Putamen (tissue), 1 donor: Measurements from ENCODE around the gene PTPRD.

Experiments
- DNase-seq: peaks from one replicate; pipeline ENCODE4 v3.0.0-alpha.2; 2016; ENCODE audit warnings: low spot score

PTPRD gene

DNA sequence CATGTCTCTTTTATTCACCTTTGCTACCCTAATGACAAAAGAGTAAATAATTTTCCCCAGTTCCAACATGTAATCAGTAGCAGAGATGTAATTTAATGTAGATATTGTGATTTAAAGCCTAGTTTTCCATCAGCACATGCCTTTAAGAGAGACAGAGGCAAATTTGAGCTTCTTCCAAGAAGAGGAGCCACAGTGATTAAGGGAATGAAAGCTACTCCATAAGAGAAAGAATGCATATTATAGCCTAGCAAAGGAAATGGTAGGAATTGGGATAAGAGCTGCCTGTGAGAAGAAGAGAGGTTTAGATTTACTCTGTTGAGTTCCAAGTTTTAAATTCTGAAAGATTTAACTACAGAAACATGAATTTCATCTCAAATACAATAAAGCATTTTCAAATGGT is 2222.2 kb downstream of the PTPRD start:
- DNase-seq = no peak

DNA sequence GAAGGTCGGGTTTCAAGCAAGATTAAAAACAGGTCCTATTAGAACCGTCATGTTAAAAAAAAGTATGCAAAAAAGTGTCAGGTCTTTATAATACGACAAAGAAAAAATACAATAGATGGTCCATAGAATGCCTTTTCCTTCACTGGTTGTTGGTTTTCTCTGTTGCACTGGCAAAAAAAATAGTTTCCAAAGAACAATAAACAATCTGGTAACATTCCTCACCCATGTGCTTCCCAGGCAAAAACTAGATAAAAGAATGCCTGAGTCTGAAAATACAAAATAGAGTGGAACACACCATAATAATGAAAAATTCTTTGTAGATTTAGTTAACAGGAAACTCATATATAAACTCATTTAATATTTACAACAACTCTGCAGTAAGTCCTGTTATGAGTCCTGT is 2223.3 kb downstream of the PTPRD start:
- no peak for DNase-seq

DNA sequence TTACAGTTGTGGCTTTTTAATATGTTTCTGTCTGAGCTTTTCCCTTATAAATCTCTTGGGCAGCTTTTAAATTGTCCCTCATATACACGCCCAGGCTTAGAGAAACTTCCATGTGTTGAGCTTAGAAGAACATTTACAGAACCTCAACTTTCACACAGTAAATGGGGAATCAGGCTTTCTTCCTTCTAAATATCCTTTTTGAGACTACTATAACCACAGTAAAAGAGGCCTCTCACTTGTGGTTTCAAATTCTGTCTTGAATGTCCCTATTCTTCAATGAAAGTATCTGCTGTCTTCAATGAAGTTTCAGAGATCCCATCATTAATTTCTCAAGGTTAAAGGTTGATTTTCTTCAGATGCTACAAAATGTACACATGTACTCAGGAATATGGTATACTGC is 2224.7 kb downstream of the PTPRD start:
- DNase-seq = no peak

DNA sequence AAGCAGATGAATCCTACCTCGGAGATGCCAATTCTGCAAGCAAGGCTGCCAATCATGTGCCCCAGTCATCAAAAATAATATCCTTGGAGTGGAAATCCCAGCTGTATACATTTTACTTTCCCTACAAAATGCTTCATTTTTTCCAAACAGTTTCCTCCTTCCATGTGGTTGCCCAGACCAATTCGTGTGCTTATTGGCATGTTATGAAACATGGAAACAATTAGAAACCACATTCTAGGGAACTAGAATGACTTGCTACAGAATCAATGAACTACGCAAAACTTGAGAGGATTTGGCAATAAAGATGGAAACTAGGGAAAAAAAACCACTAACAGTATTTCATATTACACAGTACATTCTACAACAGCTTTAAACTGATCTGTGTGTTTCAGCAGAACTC is 2228.7 kb downstream of the PTPRD start:
- no peak for DNase-seq

DNA sequence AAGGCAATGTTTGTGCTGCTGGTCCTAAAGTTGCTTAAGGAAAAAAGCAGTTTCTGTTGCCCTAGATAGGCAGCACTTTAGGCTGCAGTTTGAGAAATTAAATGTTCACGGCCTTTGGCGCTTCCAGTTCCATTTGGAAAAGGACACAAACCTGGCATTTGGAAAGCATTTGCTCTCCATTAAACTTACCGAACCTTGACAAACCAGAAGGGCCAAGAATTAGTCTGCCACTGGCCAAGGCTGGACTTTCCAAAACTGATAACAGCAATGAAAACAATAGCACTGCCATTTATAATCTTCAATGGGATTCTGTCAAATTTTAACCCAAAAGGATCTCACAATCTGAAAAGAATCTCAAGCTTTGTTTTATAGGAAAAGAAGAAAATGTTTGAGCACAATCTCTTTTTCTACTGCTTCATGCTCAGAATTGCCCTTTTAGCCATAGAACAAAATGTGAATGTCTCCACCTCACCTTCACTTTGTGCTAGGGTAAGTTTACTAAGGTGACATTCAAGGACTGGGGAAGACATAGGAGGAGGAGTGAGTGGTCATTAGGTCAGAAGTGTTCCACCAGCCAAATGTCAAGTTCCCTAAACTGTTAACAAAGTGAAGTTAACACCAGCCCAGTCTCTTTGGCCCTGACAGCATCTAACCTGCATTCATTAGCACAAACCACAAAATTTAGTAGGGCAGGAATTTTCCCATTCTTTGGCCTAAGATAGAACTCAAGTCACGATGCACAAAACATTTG is 2229.8 kb downstream of the PTPRD start:
- no peak for DNase-seq

DNA sequence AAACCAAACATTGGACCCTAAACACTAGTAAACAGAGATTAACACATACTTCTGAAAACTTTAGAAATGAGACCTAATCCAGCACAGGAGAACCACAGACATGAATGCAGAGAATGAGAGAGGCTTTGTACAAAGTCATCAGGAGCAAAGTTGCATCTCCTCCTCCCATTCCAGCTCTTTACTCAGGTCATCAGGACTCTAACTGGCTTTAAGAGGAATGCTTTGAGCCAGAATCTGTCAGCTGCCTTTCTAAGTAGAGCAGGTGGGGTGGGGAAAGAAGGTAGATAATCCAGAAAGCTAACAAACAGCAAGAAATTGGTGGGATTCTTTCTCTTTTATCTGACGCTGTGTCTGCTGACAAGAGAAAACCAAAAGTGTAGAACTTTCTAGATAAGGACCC is 2230.5 kb downstream of the PTPRD start:
- DNase-seq = no peak

DNA sequence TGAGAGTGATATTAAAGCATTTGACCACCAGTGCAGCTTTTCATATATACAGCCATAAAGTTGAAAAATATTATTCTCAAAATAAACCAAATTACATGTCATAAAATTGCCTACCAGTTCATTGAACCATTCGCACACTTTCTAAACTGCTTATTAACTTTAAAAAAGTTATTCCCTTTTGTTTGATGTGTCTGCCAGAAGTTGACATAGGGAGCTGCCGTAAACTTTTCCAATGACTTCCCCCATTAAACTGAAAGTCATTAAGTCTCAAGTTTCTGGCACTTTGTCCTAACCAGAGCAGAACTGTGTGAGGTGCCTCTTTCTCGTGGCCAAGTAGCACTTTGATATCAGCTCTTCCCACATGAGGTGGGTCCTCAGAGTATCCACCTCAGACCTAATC is 2231.2 kb downstream of the PTPRD start:
- DNase-seq = no peak

DNA sequence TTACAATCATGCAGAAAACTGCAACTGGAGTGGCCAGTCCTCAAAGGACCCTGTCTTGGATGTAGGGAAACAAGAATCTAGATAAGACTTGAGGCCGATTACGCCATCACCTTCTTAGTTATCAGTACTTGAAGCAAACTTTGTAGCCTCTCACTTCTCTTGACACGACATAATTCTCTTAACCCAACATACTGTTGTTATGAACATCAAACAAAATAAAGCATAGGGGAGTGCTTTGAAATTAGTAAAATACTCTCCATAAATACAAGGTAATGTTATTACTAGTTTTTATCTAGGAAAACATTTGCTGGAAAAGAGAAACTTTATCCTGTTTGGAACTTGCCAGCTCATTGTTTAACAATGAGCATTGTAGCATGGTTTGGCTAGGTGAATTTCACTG is 2238.3 kb downstream of the PTPRD start:
- DNase-seq = no peak

DNA sequence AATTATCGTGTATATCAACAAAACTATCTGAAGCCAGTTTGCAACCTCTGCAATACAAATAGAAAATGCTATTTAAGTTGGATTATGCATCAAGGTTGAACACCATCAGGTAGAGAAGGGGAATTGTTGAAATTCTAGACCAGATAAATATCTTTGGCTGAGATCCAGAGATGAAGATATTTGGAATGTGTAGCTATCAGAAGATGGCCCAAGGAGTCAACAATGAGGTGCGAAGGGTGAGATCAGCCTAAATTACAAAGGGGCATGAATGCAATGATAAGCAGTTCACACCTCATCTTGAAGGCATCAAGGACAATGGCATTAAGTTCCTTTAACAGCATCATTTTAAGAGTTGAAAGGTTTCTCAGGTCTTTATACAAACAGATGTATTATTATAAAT is 2241.1 kb downstream of the PTPRD start:
- DNase-seq = no peak

DNA sequence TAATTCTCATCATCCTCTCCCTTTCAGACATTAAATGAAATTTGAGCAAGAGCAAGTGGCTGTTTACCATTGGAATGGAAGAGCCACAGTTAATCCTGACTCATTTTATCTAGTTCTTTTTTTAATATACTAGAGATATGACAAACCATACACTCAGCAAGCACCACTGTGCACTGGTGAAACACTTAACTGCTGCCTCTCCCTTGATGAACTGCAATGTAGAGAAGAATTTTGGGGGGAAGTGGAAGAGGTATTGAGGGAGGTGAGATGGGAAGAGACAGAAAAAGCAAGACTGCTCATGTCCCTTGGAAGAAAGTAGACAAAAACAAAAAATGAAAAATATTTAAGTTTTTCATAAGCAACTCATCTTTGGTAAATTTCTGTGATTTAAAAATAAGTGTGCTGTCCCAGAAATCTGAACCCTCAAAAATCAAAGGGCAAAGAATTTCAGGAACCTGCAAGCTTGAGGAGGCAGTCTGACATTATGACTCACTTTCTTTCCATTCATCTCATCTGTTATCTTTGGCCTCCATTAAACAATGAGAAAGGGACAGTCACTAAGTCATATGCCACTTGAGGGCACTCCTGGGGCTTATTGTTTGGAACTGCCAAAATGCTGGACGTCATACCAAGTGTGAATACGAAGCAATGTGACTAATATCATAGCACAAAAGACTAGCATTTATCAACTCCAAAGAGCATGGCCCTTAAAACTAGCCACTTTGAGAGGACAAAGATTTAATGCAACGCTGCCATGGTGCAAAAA is 2246.5 kb downstream of the PTPRD start:
- DNase-seq = no peak

DNA sequence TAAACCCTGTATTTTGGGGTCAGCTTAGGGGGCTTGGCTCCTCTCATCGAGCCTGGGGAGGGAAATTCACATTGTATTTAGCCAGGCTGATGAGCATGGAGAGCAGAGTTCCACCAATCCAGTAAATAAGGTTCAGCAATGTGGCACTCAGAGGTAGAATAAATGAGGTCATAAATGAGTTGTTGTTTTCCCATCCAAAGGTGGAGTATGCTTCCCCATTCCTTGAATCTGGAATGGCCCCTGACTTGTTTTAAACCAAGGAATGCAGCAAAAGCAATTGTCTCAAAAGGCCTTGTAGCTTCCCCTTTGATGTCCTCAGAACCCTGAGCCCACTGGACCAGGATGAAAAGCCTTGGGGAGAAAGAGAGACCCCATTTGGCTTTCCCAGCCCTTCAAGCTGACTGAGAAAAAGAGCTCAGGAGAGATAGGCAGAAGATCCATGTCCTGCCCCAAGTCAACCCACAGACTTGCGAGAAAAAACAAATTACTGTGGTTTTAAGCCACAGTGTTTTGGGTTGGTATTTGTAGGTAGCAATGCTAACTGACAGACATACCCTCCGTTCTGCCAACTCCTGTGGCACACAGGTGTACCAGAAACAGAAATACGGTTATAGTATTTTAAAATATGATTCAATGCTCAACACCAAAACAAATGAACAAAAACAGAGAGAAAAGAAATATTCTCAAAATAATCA is 2247.2 kb downstream of the PTPRD start:
- no peak for DNase-seq

DNA sequence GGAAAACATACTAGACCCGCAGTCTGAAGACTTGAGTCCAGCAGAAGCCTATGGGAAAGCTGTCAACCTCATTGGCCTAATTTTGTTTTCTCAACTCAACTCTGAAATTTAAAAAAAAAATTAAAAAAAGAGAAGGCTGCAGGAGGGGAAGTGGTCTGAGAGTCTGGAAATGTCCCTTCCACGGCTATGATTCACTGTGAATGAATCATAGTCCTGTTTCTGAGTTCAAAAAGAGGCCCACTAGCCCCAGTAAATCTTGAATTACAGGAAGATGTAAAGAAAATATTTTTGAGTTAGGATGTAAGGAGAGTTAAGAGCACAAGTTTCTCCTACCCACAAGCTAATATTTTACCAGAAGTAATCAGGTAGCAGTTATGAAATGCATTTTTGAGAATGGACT is 2247.8 kb downstream of the PTPRD start:
- DNase-seq = no peak

DNA sequence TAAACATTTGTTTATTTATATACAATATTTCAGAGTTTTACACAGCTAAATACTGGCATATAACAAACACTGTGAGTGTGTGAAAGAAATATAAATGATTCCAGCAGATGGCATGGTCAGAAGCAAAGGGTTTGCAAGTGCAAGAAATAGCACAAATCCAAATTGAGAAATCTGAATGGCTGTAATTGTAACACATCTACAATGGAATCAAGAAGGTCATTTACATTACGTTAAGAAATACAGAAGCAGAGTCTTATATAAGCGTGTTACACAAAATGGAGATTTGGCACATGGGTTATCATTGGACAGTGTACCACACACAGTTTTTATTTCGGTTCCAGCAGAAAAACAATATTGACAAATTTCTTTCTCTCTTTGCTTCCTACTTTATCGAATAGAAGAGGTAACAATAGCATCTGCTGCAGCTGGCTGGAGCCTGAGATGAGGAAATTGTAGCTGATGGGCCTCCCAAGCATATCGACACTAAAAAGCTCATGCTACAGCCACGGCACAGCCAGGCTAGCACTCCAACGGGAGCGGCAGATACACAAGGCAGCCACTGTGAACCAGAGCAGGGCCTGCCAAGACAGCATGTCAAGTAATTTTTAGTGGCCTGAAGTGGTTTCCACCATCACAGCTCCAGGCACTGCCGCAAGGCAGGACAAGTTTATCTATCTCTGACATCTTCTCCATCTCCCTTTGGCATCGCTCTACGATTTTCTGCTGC is 2248.6 kb downstream of the PTPRD start:
- peak; percentile 59 for DNase-seq

DNA sequence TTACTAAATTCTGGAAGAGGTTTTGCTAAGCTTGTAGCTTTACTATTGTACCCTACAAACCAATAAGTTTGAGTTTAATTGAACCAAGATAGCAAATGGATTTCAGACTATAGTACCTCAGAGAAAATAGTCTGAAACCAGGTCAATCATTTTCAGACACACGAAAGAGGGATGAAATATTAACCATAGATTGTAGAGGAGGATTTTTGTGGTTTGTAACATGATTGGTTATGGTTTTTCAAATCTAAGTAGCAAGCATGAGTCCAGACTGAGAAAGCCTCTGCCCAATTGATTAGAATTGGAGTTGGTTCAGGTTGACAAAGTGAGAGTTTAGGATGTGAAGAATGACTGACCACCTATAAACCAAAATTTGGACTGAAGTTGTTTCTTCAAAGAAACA is 2250.6 kb downstream of the PTPRD start:
- DNase-seq = no peak

DNA sequence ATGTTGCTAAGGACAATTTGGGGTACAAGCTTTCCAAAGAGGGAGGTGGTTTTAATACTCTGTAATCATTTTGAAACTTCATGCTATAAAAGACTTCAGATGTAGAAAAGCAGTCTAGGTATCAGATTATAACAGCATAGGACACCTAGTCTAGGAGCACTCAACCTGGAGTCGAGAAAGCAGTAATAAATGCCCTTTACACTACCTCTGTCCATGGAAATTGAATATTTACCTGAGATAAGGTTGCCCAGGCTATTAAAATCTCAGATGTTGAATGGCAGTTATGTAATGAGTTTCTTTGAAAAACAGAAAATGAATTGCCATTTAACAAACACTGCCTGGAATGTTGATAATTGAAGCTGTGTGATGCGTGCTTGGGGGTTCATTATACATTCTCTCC is 2251.4 kb downstream of the PTPRD start:
- DNase-seq = no peak

DNA sequence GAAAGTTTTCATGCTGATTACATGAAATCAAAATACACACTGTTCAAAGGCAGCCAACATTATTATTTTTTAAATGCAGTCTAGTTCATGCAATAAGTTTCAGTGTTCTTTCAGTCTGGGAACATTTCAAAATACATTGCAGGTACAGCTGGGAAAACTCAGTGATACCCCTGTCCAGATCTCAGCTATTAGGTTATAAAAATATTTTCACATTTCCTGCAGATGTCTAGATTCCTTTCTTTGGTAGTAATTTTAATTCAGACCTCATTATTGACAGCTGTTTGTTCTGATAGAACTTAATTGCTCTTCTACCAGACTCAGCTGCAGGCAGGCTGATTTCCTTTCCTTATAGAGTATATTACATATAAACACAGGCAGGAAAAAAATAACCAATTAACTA is 2256.4 kb downstream of the PTPRD start:
- DNase-seq = no peak

DNA sequence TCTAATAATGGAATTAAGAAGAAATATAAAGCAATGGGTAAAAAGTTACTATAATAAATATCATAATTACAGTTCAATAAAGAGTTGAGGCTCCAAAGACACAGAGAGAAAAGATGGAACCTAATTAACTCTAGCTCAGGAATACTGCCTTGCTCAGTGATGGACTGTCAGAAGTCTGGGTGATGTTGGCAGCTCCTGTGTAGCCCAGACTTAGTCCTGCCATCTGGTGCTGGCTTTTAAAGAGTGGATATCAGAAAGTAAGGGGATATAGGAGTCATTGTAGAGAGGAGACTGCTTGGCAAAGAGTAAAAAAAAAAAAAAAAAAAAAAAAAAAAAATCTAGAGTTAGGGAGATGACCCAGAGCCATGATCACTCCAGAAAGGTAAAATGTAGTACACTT is 2261.4 kb downstream of the PTPRD start:
- no peak for DNase-seq

DNA sequence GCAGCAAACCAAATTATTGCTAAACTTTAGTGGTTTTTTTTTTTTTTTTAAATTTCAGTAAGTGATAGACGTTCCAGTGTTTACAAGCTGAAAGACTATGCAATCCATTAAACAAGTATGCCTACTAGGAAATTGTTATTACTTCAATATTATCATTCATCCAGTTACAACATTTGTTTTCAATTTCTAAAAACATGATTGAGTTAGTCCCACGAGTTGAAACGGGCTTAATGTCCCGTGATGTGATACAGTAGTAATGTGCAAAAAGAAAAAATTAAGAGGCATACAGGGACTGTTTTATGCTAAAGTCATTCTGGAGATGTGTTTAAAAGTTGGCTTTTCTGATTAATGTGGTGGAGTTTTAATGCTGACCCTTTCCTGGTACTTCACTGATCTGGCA is 2262.9 kb downstream of the PTPRD start:
- no peak for DNase-seq

DNA sequence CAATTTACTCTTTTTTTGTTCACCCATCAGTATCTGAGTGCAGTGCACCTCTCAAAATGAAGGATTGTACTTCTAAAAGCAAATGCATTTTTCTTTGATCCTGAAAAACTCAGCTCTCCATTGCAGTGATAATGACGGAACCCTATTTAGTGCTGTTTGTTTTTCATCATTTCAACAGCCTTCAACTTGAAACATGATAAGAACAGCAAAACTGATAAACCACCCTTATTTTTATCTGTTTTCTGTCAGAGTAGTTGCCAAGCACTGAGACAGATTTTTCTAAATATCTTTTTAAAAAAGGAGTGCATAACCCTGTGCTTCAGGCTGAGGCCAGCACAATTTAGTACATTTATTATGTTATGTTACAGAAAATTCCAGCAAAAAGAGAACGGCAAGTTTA is 2263.4 kb downstream of the PTPRD start:
- DNase-seq = no peak

DNA sequence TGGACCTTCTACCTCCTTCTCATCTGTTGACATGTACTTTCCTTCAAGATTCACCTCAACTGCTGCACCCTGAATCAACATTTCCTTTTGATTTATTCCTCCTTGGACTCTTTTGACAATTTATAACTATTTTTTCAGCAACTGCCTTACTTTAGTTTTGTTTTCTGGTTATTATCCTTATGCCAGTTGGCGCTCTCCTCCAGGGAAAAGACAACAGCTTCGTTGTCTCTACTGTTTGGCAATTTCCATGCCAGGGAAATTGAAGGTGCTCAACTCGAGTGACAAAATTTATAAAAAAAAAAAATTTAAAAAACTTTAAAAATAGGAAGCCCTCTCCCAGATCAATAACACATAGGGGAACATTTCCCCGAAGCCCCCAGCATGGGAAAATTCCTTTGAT is 2264.0 kb downstream of the PTPRD start:
- DNase-seq = no peak

DNA sequence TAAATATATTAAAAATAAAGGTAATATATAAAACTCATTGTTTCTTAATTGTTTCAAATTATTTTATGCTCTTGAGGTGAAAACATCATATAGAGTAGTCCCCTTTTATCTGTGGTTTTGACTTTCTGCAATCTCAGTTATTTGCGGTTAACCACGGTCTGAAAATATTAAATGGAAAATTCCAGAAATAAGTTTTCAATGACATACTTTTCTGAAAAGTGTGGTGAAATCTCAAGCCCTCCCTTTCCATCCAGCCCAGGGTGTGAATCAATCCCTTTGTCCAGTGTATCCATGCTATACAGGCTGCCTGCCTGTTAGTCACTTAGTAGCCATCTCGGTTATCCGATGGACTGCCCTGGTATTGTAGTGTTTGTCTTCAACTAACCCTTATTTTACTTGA is 2266.5 kb downstream of the PTPRD start:
- no peak for DNase-seq

DNA sequence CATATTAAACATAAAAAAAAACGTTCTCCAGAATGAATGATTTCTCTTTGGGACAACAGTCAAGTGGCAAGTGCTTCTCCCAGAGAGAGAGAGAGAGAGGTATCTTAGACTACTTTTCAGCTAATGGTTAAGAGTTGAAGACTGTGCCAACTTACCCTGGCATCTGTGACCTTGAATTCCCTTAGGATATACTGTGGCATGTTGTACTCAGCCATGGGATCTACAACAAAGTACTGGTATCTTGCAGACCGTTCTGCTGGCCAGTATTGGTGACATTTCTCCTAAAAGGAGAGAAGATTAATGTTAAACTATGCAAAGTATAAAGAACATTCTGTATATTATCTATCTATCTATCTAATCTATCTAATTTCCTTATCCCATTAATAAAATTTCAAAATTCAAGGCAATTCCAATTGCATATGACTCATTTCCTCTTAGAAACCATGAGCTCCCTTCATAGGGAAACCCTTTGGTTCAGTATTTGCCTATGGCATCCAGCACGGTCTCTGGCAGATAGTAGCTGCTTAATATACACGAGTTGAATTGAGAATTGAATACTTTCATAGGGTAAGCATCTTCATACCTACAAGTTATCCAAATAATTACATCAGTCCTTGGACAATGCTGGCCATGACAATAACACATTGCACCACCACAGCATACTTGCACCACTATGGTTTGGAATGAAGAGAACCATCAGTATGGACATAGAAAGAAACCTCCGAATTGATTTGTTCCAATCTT is 2273.9 kb downstream of the PTPRD start:
- DNase-seq = no peak
